HG03439 (cell line): ENCODE measurements around the gene ITGA7.

Experiments used
- ATAC-seq: cut with Tn5 transposase; IDR thresholded peaks from one replicate; pipeline ENCODE4 v1.9.1; 2021; ENCODE audit warnings: mild to moderate bottlenecking, moderate library complexity; ENCODE audit not compliant: unreplicated experiment

The ITGA7 gene

DNA sequence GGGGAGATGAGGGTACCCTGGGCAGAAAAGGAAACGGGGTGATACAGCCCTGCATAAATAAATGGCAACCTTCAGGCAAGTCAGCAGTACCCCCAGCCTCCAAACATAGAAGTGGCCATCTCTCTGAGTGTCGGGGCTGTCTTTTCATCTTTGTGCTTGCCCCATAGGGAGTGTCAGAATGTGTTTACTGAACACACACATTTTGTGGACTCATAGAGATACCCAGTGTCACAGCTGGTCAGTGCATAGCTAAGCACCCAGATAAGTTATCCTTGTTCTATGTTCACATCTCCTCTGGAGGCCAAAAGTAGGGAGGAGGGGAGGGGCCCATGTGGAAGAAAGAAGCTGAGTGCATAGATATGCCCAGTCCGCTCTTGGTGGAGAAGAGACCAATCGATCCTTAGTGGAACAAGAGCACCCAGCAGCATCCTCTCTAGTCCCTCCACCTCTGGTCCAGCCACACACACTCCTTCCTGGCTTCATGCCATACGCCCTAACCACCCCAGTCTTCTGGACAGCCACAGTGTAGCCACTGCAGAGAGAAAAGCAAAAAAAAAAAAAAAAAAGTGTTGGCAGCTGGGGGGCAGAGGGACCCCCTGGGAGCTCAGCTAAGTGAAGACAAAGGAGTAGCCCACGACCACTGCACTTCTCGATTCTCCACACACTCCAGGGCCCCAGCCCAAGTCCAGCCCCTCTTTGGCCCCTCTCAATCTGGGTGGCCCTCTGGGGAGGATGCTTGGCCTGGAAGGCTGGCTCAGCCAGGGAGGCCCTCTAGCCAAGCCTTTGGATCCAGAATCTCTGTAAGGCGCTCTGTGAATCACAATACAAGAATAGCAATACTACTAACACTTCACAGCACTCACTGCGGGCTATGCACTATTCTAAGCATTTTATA lies 2.6 kb downstream of the ITGA7 start:
- ATAC-seq, result no peak

- ATAC-seq, result no peak
Observed at GRCh38 chr12:55703901-55704761, 3.6 kb downstream of the ITGA7 start.

- ATAC-seq, result no peak
Observed at GRCh38 chr12:55703288-55703687, 4.4 kb downstream of the ITGA7 start.

GRCh38 chr12:55702861-55703260 lies 4.8 kb downstream of the ITGA7 start:
- ATAC-seq, result no peak

DNA sequence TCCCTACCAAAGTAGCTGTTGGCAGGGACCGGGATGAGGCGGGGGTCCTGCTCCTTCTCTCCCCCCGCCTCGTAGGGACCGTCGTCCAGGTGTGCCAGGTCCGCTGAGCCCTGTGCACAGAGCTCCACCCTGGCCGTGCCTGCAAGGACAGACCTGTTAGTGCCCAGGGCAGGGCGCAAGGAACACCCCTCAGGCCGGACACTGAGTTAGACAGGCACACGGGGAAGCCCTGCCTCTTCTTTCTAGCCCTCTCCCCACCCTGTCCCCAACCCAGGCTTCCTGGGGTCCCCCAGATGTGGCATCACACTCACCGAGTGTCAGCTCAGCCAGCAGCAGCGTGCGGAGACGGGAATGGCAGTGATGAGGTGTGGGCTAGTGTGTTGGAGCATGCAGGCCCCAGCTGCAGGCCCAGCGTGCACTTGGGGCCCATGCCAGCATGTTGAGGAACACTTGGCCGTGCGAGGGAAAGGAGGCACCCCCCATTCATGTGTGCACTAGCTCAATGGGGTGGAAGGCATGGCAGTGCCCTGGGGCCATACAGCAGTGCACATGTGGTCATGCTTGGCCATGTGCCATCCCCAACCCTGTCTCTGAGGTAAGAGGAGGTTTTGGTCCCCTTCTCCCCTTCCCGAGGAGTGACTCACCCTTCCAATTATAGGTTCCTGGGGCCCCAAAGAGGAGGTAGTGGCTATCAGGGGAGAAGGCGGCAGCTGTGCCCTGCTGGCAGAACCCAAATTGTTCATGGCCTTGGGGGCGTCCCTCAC lies 7.3 kb downstream of the ITGA7 start:
- ATAC-seq, result no peak

- ATAC-seq, result no peak
Observed at GRCh38 chr12:55699471-55700055, 8.1 kb downstream of the ITGA7 start.

DNA sequence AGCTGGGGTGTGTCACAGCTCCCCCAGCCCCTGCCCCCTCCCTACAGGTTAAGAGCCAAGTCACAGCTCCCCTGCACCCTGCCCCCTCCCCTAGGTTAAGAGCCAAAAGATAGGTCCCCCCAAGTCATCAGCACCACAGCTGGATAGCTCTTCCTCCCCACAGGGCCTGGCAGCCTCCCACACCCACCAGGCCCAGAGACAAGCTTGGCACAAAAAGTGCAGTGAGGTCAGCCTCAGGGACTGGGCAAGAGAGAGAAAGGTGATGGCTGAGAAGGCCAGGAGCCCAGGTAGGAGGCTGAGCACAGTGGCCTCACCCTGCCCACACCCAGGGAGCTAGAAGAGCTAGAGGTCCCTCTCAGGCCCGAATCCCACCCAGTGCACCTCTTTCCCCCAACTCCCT lies 8.7 kb downstream of the ITGA7 start:
- ATAC-seq, result no peak

DNA sequence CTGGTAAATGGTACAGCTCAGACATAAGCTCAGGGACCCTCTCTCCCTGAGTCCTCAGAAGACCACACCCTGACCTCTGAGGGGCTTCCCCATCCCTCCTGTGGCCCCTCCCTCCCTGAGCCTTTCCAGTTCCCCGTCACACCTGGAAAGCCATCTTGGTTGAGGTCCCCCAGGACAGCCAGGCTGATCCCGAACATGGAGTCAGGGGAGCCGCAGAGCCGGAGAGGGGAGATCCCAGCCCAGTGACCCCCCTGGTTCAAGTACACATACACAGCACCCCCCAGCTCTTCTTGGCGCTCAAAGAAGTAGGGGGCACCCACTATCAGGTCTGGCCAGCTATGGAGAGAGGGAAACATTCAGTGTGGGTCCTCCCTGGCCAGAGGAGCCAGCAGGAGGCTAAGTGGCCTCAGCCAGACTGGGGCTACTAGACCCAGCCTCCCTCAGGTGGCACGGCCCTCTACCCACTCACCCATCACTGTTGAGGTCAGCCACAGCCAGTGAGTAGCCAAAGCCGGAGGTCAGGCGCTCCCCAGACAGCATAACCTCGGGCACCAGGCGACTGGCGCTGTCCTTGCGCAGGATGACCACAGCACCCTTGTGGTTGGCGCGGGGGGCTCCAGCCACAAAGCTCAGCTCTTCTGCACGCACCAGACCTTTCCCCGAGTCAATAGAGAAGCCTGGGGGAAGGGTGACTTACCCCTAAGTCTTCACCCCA lies 9.3 kb downstream of the ITGA7 start:
- no peak for ATAC-seq

DNA sequence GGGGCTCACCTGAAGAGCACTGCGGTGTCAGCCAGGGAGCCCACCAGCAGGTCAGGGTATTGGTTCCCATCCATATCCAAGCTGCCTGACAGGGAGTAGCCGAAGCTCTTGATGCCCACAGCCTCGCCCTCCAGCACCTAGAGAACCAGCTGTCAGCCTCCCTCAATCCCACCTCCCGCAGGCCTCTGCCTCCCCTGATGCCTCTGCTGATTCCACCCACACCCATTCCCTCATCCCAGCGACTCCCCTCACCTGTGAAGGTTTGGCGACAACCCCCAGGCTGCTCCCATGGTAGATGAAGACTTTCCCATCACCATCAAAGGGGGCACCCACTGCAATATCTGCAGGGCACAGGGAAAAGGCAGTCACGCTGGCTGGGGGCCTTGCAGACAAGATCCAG lies 10.0 kb downstream of the ITGA7 start:
- no peak for ATAC-seq

DNA sequence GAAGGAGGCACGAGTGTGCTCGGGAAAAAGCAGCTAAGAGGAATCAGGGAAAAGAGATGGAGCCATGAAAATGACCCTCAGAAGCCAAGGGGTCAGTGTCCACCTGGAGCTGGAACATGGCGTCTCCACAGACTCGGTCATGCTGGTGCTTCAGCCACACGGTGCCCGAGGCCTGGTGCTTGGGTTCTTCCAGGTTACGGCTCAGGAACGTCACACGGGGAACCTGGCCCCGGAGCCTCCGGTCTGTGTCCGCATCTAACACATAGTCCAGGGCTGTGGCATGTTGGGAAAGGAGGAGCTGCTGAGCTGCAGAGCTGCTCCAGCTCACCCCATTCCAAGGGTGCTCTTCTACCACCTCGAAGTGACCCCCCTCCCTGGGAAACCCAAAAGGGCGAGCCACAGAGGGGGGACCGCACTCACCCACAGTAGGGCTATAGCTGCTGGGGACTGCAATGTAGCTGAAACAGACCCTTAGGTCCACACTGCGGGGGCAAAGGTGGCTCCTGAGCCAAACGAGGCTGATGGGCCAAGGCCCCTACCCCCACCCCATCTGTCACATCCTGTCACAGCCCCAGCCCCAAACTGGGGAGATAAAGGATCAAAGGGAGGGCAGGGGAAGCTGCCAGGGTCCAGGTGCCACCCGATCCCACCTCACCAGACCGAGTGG lies 10.8 kb downstream of the ITGA7 start:
- ATAC-seq, result no peak

GRCh38 chr12:55696141-55696540 lies 11.6 kb downstream of the ITGA7 start:
- ATAC-seq, result no peak

DNA sequence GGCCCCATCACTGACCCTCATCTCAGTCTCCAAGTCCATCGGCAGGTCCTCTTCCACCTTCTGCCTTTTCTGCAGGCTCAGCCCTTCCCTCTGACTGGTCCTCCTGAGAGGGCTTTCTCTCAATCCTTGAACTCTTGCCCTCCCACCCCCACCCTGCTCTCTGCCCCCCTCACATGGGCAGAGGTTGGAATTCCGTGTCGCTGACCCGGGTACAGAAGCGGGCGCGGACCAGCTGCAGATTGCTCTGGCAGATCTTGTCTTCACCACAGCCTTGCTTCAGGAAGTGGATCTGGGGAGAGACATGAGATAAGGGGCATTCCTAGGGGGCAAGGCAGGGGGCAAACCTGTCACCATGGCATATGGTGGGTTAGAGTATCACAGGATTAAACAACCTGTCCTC lies 12.4 kb downstream of the ITGA7 start:
- no peak for ATAC-seq

DNA sequence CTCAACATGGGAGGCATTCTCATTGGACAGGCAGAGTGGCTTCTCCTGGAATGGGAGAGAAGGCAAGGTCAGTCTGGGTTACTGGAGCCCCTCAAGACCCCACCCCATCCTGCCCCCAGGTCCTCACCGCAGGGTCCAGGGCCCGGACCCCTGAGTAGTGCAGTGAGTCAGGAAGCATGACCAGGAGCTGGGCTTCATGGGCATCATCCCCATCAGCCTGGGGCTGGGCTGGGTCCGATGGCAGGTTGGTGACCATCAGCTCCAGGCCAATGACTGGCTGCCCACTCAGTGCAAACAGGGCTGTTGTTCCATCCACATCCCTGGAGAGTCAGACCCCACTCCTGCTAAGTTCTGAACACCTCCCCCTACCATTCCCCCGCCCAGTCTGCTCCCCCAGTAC lies 13.1 kb downstream of the ITGA7 start:
- no peak for ATAC-seq

DNA sequence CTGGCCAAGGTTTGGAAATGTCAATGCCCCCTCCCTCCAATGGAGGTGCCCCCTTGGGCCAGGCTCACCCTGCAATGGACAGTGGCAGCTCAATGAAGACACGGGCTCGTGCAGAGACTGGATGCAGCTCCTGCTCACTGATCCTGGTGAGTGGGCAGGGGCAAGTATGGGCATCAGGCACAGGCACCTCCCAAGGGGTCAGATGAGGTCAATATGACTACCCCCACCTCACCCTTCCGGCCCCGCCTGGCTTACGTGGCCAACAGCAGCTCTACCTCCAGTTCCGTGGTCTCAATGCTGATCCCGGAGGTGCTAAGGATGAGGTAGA lies 13.6 kb downstream of the ITGA7 start:
- ATAC-seq, result no peak

DNA sequence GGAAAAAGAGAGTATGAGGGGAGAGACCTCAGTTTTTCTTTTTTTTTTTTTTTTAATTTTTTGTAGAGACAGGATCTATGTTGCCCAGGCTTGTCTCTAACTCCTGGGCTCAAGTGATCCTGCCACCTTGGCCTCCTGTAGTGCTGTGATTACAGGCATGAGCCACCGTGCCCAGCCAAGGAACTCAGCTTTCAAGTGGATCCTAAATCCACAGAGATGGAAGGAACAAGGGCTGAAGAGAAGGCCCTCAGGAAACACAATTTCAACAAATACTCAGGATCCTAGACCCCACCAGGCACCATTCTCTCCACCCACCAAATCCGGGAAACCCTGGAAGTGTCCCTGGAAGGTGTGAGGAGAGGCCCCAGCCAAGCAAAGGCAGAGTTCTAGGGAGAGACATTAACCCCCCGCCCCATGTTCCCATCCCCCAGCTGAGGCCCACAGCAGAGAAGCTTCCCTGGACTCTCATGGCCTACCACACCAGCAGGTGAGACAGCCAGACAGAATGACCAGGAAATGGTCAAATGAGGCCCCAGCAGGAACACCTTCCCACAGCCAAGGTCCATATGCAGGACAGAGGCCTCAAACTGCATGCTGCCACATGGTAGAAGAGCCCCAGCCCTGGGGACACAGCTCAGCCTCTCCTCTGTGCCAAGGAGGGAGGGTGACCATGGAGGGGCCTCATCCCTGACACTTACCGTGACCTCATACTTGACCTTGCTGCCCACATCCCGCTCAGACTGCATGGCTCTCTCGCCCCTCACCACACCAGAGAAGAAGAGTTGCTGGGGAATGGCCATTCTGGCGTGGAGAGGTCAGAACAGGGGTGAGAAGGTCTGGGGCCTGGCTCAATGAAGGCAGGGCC lies 14.1 kb downstream of the ITGA7 start:
- no peak for ATAC-seq

- no peak for ATAC-seq
Observed at GRCh38 chr12:55692631-55693322, 14.9 kb downstream of the ITGA7 start.

GRCh38 chr12:55688716-55689655 lies 18.7 kb downstream of the ITGA7 start:
- no peak for ATAC-seq
